Ovary (tissue), 9 donors: ENCODE results near the gene PAX2. TPM values are rescaled to one million over a fixed set of nuclear protein-coding genes. Genes with fewer than 3 reads are reported as not detected.

ENCODE experiments used
- DNase-seq, 5 donors: peaks; one replicate each; pipeline ENCODE4 v3.0.0-alpha.2; 2019 to 2020
- H3K27ac ChIP-seq, 2 donors: fragments of 200-600 bp; one replicate each; pipeline versions ENCODE4 v1.5.1 to v1.8.0; 2019 to 2022
- H3K27me3 ChIP-seq: fragments of 200-600 bp; one replicate; pipeline ENCODE4 v1.8.0; 2022
- H3K36me3 ChIP-seq: fragments of 200-600 bp; sonication (generic); one replicate; pipeline ENCODE4 v1.5.1; 2019
- H3K4me1 ChIP-seq: one replicate; pipeline ENCODE4 v1.8.1; 2013; ENCODE audit warnings: mild to moderate bottlenecking, moderate library complexity; ENCODE audit not compliant: insufficient read depth
- H3K4me3 ChIP-seq: fragments of 200-600 bp; sonication (generic); one replicate; pipeline ENCODE4 v1.5.1; 2017
- H3K9me3 ChIP-seq, 2 donors: fragments of 200-600 bp in 1 of 2; sonication (generic) in 1 of 2; one replicate each; pipeline versions ENCODE4 v1.5.1 to v1.8.1; 2013 to 2019; ENCODE audit warnings: mild to moderate bottlenecking in 1 of 2, moderate library complexity in 1 of 2
- CTCF ChIP-seq, 3 donors: fragments of 450-650 bp in 2 of 3; fragments of 200-600 bp in 1 of 3; IDR thresholded peaks; one replicate each; pipeline versions ENCODE4 v1.5.1 to v1.8.0; 2016 to 2022; ENCODE audit warnings: antibody characterized with exemption in 3 of 3, mild to moderate bottlenecking in 1 of 3
- EP300 ChIP-seq: sonication (generic); formaldehyde crosslinking; IDR thresholded peaks from one replicate; pipeline ENCODE4 v1.6.1; 2017; ENCODE audit warnings: antibody characterized with exemption
- POLR2A ChIP-seq: fragments of 450-650 bp; IDR thresholded peaks from one replicate; pipeline ENCODE4 v1.6.1; 2017; ENCODE audit warnings: antibody characterized with exemption, mild to moderate bottlenecking, moderate library complexity
- WGBS, 3 donors: extraction: QIAGEN DNeasy Blood & Tissue Kit in 1 of 3; methylation state at CpG; one replicate each; pipeline versions ENCODE4 v1.1.5 to v1.1.7; 2013 to 2017; 5-methylcytosine and 5-hydroxymethylcytosine counted together
- intact Hi-C, 4 donors: fragments of 100-400 bp; cut with DNase I; formaldehyde crosslinking; loops; one replicate each; pipeline versions ENCODE4 v1.11.0 to v1.15.1; 2022 to 2023
- polyA plus RNA-seq, 2 donors: library from polyadenylated mRNA; stranded (reverse); fragments of 200-250 nt in 1 of 2; fragments of 350-450 nt in 1 of 2; fragmentation: Illumina TruSeq in 1 of 2; extraction: RNeasy Lipid Tissue Mini Kit (QIAGEN cat#74804) in 1 of 2; gene quantifications; one replicate each; pipeline ENCODE4 v1.2.3, GENCODE V29; 2013 to 2014
- total RNA-seq, 7 donors: library from RNA; depleted of rRNA in 2 of 7; stranded (reverse); fragments of >200 nt in 2 of 7; fragmentation: NEBNext Ultra II Directional in 3 of 7; extraction: Animal tissue kit (Norgen Biotek cat#: 25700) in 3 of 7; gene quantifications; one replicate each; pipeline versions ENCODE4 v1.1.0 to v1.2.4, GENCODE V29; 2016 to 2023
- donor health status: DM: no; HTN: no; CAD: no; lungs with moderate emphysema.
- donor health status: DM: no; HTN: no; CAD: no.
- donor health status: Bipolar disorder and iron deficiency.
- donor health status: DM: yes; HTN: yes; CAD: no.
- donor health status: DM: no; HTN: no; CAD: no.
- donor health status: DM: yes; HTN: yes; CAD: no.

Gene PAX2
- total and polyA plus RNA-seq, 9 donors = 0.04 to 10.8 (median 2.4) TPM; not detected in 3

DNA sequence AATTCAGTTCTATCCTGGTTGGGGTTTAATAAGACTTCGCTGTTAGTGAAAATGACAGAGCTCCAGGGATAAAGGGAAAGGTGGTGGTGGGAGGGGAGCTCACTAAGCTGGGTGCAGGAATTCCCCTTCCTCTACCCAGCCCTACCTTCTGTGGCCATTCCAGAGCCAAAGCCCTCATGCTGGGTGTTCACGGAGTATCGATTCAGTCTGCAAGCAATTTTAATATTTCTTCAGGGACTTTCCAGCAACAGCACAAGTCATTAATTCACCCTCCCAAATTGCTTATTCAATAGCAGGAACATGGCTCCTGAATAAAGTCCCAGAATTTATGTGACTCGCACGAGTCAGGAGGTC is 22.0 kb downstream of the PAX2 start:
- WGBS, 3 donors = 76 to 81% (median 80%) methylated on average over 5 of the region's 5 CpGs

DNA sequence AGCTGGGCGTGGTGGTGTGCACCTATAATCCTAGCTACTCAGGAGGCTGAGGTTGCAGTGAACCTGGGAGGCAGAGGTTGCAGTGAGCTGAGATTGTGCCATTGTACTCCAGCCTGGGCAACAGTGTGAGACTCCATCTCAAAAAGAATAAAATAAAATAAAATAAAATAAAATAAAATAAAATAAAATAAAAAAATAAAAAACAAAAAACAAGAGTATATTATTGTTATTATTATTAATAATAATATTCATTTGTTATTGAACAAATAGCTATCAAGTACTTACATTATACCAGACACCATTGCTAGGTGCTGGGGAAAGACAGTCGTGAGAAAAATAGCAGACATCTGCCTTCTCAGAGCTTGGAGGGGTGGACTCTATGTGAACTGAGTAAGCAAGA is 24.1 kb downstream of the PAX2 start:
- no peaks in the 10 kb centered on the region for H3K27me3 ChIP-seq
- DNase-seq = no peak
- intact Hi-C loops = no loop called here
- H3K27ac ChIP-seq = no peak overlapping the region
- WGBS, 3 donors = 81 to 90% (median 83%) methylated on average over 2 of the region's 2 CpGs
- no peaks in the 10 kb centered on the region for H3K4me1 ChIP-seq
- no peaks in the 10 kb centered on the region for H3K9me3 ChIP-seq
- no peak overlapping the region for H3K4me3 ChIP-seq
- TF ChIP-seq CTCF (IDR thresholded peaks at IDR 0.05) (no peak), POLR2A (no peak), EP300 (no peak)
- H3K36me3 ChIP-seq = no peaks in the 10 kb centered on the region

More for the DNA sequence above, 22.0 kb downstream of the PAX2 start:
- H3K9me3 ChIP-seq = no peaks in the 10 kb centered on the region
- no peak for TF ChIP-seq POLR2A
- TF ChIP-seq EP300 = no peak
- TF ChIP-seq CTCF (IDR thresholded peaks at IDR 0.05) = no peak
- intact Hi-C loops = no loop called here
- H3K27ac ChIP-seq = no peak overlapping the region
- no peak overlapping the region for H3K4me3 ChIP-seq
- DNase-seq = no peak
- no peaks in the 10 kb centered on the region for H3K4me1 ChIP-seq
- no peaks in the 10 kb centered on the region for H3K27me3 ChIP-seq
- no peaks in the 10 kb centered on the region for H3K36me3 ChIP-seq

DNA sequence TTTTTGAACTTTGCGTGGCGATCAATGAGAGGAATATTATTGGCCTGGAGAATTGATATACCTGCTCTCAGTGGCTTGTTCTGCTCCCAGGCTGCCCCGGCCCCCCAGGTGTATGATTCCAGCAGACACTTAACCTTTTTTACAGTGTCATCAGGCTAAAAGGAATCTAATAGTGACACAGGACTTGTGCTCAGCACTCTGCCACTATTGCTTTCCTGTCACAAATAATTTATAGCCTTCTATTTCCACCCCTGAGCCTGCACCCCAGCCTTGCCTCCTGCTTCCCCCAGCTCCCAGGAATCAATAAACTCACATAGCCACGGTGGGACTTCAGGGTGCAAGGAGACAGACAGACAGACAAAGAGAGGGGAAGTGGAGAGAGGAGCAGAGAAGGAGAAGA is 28.3 kb downstream of the PAX2 start:
- WGBS, 3 donors = 66 to 78% (median 72%) methylated on average over 4 of the region's 4 CpGs
- intact Hi-C loops = no loop called here
- Histone ChIP-seq H3K27ac (no peak overlapping the region), H3K9me3 (no peaks in the 10 kb centered on the region), H3K36me3 (no peaks in the 10 kb centered on the region), H3K27me3 (no peaks in the 10 kb centered on the region), H3K4me1 (no peaks in the 10 kb centered on the region), H3K4me3 (no peak overlapping the region)
- no peak for TF ChIP-seq CTCF (IDR thresholded peaks at IDR 0.05)
- TF ChIP-seq POLR2A = no peak
- TF ChIP-seq EP300 = no peak
- no peak for DNase-seq

- H3K9me3 ChIP-seq = no peaks in the 10 kb centered on the region
- DNase-seq = no peak
- H3K4me1 ChIP-seq = no peaks in the 10 kb centered on the region
- H3K27ac ChIP-seq = no peak overlapping the region
- TF ChIP-seq POLR2A = no peak
- no peak for TF ChIP-seq CTCF (IDR thresholded peaks at IDR 0.05)
- TF ChIP-seq EP300 = no peak
- H3K4me3 ChIP-seq = no peak overlapping the region
- no peaks in the 10 kb centered on the region for H3K27me3 ChIP-seq
- H3K36me3 ChIP-seq = no peaks in the 10 kb centered on the region
- WGBS, 3 donors = 69 to 89% (median 83%) methylated on average over 8 of the region's 8 CpGs
- intact Hi-C loops = no loop called here
Measured at GRCh38 chr10:100774223-100774622, 28.8 kb downstream of the PAX2 start.

DNA sequence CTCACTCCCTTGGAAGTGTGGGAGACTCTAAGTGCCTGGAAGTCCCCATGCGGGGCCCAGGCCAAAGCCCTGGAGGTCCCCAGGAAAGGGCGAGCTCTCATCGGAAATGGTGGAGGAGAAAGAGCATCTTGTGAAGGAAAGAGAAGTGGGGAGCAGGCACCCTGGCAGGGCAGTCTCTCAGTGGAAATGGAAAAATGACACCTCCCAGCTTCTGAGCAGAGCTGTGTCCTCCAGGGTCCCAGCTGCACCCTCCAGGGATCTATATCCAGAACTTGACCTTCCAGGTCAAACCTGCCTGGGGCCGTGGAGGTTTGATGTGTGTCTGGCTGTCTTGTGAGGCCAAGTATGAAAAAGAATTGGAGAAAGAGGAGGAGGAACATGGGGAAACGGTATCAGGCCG is 29.5 kb downstream of the PAX2 start:
- Histone ChIP-seq H3K36me3 (no peaks in the 10 kb centered on the region), H3K4me1 (no peaks in the 10 kb centered on the region), H3K9me3 (peaks cover 0 to 3% of the 10 kb centered on the region in 2 donors), H3K27me3 (no peaks in the 10 kb centered on the region), H3K27ac (no peak overlapping the region), H3K4me3 (no peak overlapping the region)
- DNase-seq = no peak
- TF ChIP-seq POLR2A (no peak), CTCF (IDR thresholded peaks at IDR 0.05) (no peak), EP300 (no peak)
- 56 to 71% (median 62%) methylated on average over 6 of the region's 6 CpGs for WGBS, 3 donors
- intact Hi-C loops = no loop called here
